Activated CD4-positive, alpha-beta memory T cell treated with anti-CD3 and anti-CD28 coated beads, Interleukin-2, amount 10 ng/mL, durations not matched to agents 7 days and 5 days (primary cell): Measurements from ENCODE around the gene ZNF516. TPM values are rescaled to one million over a fixed set of nuclear protein-coding genes. Genes with fewer than 3 reads are reported as not detected.
A peak's percentile ranks its signal among the peaks of the same experiment; 100 is the strongest.

Experiments
- CTCF ChIA-PET: fragments of 350-600 bp; sonication (Branson Sonifier 250); formaldehyde crosslinking; loops from one replicate; lab custom pipeline; 2021; ENCODE audit warnings: antibody characterized with exemption, inconsistent platforms; lab: Charles Lee
- POLR2A ChIA-PET: fragments of 350-600 bp; sonication (Branson Sonifier 250); formaldehyde crosslinking; loops from one replicate; lab custom pipeline; 2021; ENCODE audit warnings: antibody characterized with exemption; lab: Charles Lee
- DNase-seq: peaks from one replicate; pipeline ENCODE4 v3.0.0-alpha.2; 2020
- H3K27ac Mint-ChIP-seq: one replicate; pipeline ENCODE4 v1.8.0; 2021; ENCODE audit warnings: mild to moderate bottlenecking, mixed read lengths
- H3K27me3 Mint-ChIP-seq: one replicate; pipeline ENCODE4 v1.8.0; 2021; ENCODE audit warnings: mixed read lengths
- H3K36me3 Mint-ChIP-seq: one replicate; pipeline ENCODE4 v1.8.0; 2021; ENCODE audit warnings: low read depth, mixed read lengths
- H3K4me1 Mint-ChIP-seq: one replicate; pipeline ENCODE4 v1.8.0; 2021; ENCODE audit warnings: mixed read lengths
- H3K4me3 Mint-ChIP-seq: one replicate; pipeline ENCODE4 v1.8.0; 2021; ENCODE audit warnings: mild to moderate bottlenecking, mixed read lengths
- H3K9me3 Mint-ChIP-seq: one replicate; pipeline ENCODE4 v1.8.0; 2021; ENCODE audit warnings: mixed read lengths
- total RNA-seq, 2 experiments: library from RNA; stranded (reverse); gene quantifications; one replicate each; pipeline ENCODE4 v1.2.3, GENCODE V29; 2021

The ZNF516 gene
- total RNA-seq, 2 experiments from 2014 or later = 3.9 to 5.0 TPM

GRCh38 chr18:76502551-76502950 lies 7.5 kb upstream of the ZNF516 start:
- H3K9me3 Mint-ChIP-seq = no peaks in the 10 kb centered on the region
- H3K4me3 Mint-ChIP-seq = no peak overlapping the region
- no peaks in the 10 kb centered on the region for H3K4me1 Mint-ChIP-seq
- H3K27ac Mint-ChIP-seq = no peak overlapping the region
- H3K36me3 Mint-ChIP-seq = no peaks in the 10 kb centered on the region
- POLR2A ChIA-PET = no interaction called here
- peaks cover 19% of the 10 kb centered on the region for H3K27me3 Mint-ChIP-seq
- CTCF ChIA-PET = no interaction called here
- DNase-seq = no peak

- no peak for DNase-seq
- Mint-ChIP-seq H3K27me3 (peaks cover 39% of the 10 kb centered on the region), H3K36me3 (peaks cover 3% of the 10 kb centered on the region), H3K9me3 (no peaks in the 10 kb centered on the region), H3K27ac (no peak overlapping the region), H3K4me3 (no peak overlapping the region), H3K4me1 (peaks cover 6% of the 10 kb centered on the region)
- ChIA-PET POLR2A (no interaction called here), CTCF (no interaction called here)
These were observed 4.7 kb upstream of the ZNF516 start for GRCh38 chr18:76499637-76500340.

- Mint-ChIP-seq H3K27me3 (peaks cover 43% of the 10 kb centered on the region), H3K27ac (no peak overlapping the region), H3K4me1 (peaks cover 11% of the 10 kb centered on the region), H3K4me3 (no peak overlapping the region), H3K9me3 (no peaks in the 10 kb centered on the region), H3K36me3 (peaks cover 3% of the 10 kb centered on the region)
- CTCF ChIA-PET = no interaction called here
- DNase-seq = no peak
- POLR2A ChIA-PET = no interaction called here
These were observed 4.0 kb upstream of the ZNF516 start for GRCh38 chr18:76499021-76499420.

- peaks cover 19% of the 10 kb centered on the region for H3K4me1 Mint-ChIP-seq
- ChIA-PET POLR2A (no interaction called here), CTCF (no interaction called here)
- H3K9me3 Mint-ChIP-seq = no peaks in the 10 kb centered on the region
- H3K27ac Mint-ChIP-seq = no peak overlapping the region
- H3K4me3 Mint-ChIP-seq = no peak overlapping the region
- DNase-seq = no peak
- H3K36me3 Mint-ChIP-seq = peaks cover 3% of the 10 kb centered on the region
- peaks cover 47% of the 10 kb centered on the region for H3K27me3 Mint-ChIP-seq
These were observed 3.0 kb upstream of the ZNF516 start for GRCh38 chr18:76498064-76498463.

- Mint-ChIP-seq H3K27ac (no peak overlapping the region), H3K27me3 (peaks cover 57% of the 10 kb centered on the region), H3K36me3 (peaks cover 7% of the 10 kb centered on the region), H3K4me1 (peaks cover 29% of the 10 kb centered on the region), H3K9me3 (no peaks in the 10 kb centered on the region), H3K4me3 (no peak overlapping the region)
- DNase-seq = no peak
- ChIA-PET CTCF (no interaction called here), POLR2A (no interaction called here)
These were observed 2.0 kb upstream of the ZNF516 start for GRCh38 chr18:76497021-76497420.

GRCh38 chr18:76496194-76496890 lies 1.3 kb upstream of the ZNF516 start:
- DNase-seq = no peak
- Mint-ChIP-seq H3K27me3 (peaks cover 57% of the 10 kb centered on the region), H3K36me3 (peaks cover 7% of the 10 kb centered on the region), H3K9me3 (no peaks in the 10 kb centered on the region), H3K4me3 (peak overlapping the region; percentile 65), H3K4me1 (peaks cover 30% of the 10 kb centered on the region), H3K27ac (no peak overlapping the region)
- ChIA-PET POLR2A (no interaction called here), CTCF (interaction anchor here (0.6 kb wide), 1 partner anchor 634 kb away, joined by 3 read pairs; no protein-coding TSS in a partner anchor)

GRCh38 chr18:76495435-76496193 lies 572 bp upstream of the ZNF516 start:
- CTCF ChIA-PET = interaction anchor here (0.6 kb wide), 1 partner anchor 635 kb away, joined by 3 read pairs; no protein-coding TSS in a partner anchor
- H3K4me1 Mint-ChIP-seq = peaks cover 34% of the 10 kb centered on the region
- no peak for DNase-seq
- H3K4me3 Mint-ChIP-seq = peak overlapping the region; percentile 70
- H3K9me3 Mint-ChIP-seq = no peaks in the 10 kb centered on the region
- H3K27me3 Mint-ChIP-seq = peaks cover 60% of the 10 kb centered on the region
- POLR2A ChIA-PET = no interaction called here
- peak overlapping the region; percentile 28 for H3K27ac Mint-ChIP-seq
- peaks cover 7% of the 10 kb centered on the region for H3K36me3 Mint-ChIP-seq

- Mint-ChIP-seq H3K4me1 (peaks cover 34% of the 10 kb centered on the region), H3K36me3 (peaks cover 7% of the 10 kb centered on the region), H3K27me3 (peaks cover 72% of the 10 kb centered on the region), H3K9me3 (no peaks in the 10 kb centered on the region), H3K4me3 (peak overlapping the region; percentile 85), H3K27ac (peak overlapping the region; percentile 44)
- POLR2A ChIA-PET = no interaction called here
- CTCF ChIA-PET = interaction anchor here (2.2 kb wide), 1 partner anchor 215 kb away, joined by 5 read pairs; no protein-coding TSS in a partner anchor
- DNase-seq = no peak
These were observed 624 bp downstream of the ZNF516 start for GRCh38 chr18:76494231-76495005.

GRCh38 chr18:76493213-76494161 lies 1.6 kb downstream of the ZNF516 start:
- Mint-ChIP-seq H3K9me3 (no peaks in the 10 kb centered on the region), H3K4me3 (peak overlapping the region; percentile 85), H3K27me3 (peaks cover 76% of the 10 kb centered on the region), H3K4me1 (peaks cover 34% of the 10 kb centered on the region), H3K36me3 (peaks cover 7% of the 10 kb centered on the region), H3K27ac (peak overlapping the region; percentile 53)
- no peak for DNase-seq
- ChIA-PET POLR2A (interaction anchor here (0.9 kb wide), 1 partner anchor 228 kb away, joined by 5 read pairs; no protein-coding TSS in a partner anchor), CTCF (interaction anchor here (0.7 to 2.2 kb wide), 2 partner anchors 216 to 1413 kb away, joined by 3 to 5 read pairs; no protein-coding TSS in a partner anchor)

- Mint-ChIP-seq H3K4me1 (peaks cover 34% of the 10 kb centered on the region), H3K9me3 (no peaks in the 10 kb centered on the region), H3K27me3 (peaks cover 78% of the 10 kb centered on the region), H3K27ac (peak overlapping the region; percentile 53), H3K4me3 (peak overlapping the region; percentile 85), H3K36me3 (peaks cover 7% of the 10 kb centered on the region)
- peak; percentile 99 for DNase-seq
- CTCF ChIA-PET = interaction anchor here (0.7 to 2.2 kb wide), 2 partner anchors 217 to 1414 kb away, joined by 3 to 5 read pairs; no protein-coding TSS in a partner anchor
- POLR2A ChIA-PET = interaction anchor here (0.9 kb wide), 1 partner anchor 228 kb away, joined by 5 read pairs; no protein-coding TSS in a partner anchor
These were observed 2.3 kb downstream of the ZNF516 start for GRCh38 chr18:76492669-76493212.
